GM18868 (cell line): ENCODE measurements around the gene NDUFA7.
"Not testable (repeated sequence)": the region's sequence is repeated elsewhere in the genome, so short reads cannot be mapped to it uniquely, and the experiment has no call there.

Experiments
- ATAC-seq: cut with Tn5 transposase; IDR thresholded peaks from one replicate; pipeline ENCODE4 v1.9.1; 2021; ENCODE audit warnings: mild to moderate bottlenecking, moderate library complexity; ENCODE audit not compliant: unreplicated experiment

NDUFA7 gene

DNA sequence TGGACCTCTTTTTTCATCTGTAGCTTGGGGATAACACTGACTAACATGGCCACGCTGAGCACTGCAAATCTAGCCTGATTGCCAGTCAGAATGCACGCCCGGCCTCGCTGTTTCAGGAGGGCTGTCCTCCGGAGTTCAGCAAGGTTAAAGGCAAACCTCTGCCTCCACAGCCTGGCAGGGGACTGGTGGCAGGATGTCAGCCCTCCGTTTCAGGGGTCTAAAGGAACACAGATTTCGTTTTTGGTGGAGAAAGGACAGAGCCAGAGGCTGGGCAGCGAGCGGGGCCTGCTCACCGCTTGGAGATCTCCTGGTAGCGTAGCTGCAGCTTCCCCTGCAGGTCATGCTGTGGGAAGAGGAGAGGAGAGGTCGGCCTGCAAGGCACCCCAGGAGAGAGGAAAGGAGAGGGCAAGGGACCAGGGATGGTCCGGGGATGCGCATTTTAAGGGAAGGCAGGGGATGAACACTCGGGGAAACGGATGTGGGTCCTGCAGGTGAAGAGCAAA lies 560 bp downstream of the NDUFA7 start:
- no peak for ATAC-seq

- no peak for ATAC-seq
Measured at GRCh38 chr19:8319807-8320520, 1.2 kb downstream of the NDUFA7 start.

DNA sequence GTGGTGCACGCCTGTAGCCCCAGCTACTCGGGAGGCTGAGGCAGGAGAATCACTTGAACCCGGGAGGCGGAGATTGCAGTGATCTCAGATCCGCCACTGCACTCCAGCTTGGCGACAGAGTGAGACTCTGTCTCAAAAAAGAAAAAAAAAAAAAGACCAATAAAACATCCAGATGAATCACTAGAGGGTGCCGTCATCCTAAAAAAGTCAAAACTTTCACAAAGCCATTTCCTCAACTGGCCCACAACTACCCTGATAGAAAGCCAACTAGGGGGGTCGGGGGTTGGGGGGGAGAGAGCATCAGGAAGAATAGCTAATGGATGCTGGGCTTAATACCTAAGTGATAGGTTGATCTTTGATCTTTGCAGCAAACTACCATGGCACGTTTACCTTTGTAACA lies 2.3 kb downstream of the NDUFA7 start:
- ATAC-seq, result not testable (repeated sequence)

GRCh38 chr19:8316351-8317125 lies 4.6 kb downstream of the NDUFA7 start:
- no peak for ATAC-seq

DNA sequence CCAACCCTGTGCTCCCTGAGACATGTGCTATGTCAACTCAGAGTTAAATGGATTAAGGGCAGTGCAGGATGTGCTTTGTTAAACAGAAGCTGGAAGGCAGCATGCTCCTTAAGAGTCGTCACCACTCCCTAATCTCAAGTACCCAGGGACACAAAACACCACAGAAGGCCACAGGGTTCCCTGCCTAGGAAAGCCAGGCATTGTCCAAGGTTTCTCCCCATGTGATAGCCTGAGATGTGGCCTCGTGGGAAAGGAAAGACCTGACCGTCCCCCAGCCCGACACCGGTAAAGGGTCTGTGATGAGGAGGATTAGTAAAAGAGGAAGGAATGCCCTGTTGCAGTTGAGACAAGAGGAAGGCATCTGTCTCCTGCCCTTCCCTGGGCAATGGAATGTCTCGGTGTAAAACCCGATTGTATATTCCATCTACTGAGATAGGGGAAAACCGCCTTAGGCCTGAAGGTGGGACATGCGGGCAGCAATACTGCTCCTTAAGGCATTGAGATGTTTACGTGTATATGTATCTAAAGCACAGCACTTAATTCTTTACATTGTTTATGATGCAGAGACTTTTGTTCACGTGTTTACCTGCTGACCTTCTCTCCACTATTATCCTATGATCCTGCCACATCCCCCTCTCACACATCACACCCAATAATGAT lies 6.1 kb downstream of the NDUFA7 start:
- not testable (repeated sequence) for ATAC-seq

DNA sequence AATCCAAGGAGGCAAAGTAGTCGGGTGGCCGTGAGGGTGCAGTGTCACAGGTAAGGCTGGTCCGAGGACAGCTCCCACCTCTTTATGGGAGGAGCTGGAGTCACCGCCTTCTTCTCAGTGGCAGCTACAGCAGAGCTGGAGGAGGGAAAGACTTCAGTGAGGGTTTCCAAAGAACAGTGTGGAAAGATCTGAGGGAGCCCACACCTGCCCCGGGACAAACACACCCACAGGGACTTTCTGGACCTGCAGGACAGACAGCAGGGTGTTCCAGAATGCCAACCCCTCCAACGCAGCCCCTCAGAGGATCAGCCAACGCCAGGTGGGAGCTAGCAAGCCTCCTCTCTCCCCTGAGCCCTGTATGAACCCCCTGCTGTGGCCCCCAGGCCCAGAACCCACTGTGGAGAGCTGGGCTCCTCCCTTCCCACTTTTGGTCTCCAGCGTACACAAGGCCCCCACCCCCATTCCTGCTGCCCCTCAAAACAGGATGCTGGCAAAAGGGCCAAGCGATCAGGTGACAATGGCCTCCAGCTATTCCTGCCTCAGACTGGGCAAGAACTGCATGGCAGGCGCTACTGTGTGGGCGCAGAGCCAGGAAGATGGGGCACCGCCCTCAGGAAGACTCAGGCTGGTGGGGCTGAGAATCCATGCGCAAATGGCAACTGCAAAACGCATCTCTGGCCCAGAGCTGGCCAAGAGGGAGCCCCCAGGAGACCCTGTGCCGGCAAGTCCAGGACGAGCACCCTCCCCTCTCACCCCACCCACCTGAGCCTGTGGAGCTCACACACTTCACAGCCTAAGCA lies 9.5 kb downstream of the NDUFA7 start:
- ATAC-seq, result no peak

- no peak for ATAC-seq
Measured at GRCh38 chr19:8310342-8311055, 10.7 kb downstream of the NDUFA7 start.

GRCh38 chr19:8308891-8309291 lies 12.3 kb downstream of the NDUFA7 start:
- no peak for ATAC-seq

DNA sequence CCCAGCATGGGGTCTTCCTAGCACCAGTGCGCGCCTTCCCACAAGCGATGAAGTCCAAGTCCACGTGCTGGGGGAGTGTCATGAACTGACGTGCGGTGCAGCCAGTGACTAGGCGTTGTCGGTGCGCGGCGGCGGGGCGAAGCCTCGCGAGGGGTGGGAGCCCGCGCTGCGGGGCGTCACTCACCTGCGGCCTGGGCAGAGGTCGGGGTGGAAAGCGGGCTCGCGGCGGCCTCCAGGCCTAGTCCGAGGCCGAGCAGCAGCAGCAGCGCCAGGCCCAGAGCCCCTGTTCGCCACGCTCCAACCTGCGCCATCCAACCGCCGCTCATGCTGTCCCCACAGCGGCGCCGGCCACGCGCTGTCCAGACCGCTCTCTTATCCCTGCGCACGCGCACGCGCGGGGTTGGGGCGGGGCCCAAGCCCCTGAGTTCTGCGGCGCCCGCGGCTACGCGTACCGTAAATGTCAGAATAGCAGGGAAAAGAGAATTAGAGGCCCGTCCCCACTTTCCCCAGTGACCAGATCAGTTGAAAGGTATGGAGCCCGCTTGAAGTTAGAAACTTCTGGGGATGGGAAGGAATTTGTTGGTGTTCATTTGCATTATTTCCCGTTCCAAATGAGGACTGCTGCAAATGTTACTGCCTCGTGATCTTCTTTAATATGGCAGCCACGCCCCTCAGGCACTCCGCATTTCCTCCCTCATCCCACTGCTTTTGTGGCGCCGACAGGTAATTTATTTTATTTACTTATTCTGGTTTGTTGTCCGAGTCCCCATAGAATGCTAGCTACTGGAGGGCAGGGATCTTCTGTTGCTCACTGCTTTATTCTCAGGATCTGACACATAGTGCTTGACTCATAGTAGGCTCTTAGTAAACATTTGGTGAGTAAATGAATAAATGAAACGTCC lies 13.0 kb downstream of the NDUFA7 start, which contains the start of gene CD320:
CD320 (minus strand) TSS at position 394 of the 902 bp plus-strand sequence; CDS start at position 326, 68 bp downstream.
- peak; percentile 77 for ATAC-seq

DNA sequence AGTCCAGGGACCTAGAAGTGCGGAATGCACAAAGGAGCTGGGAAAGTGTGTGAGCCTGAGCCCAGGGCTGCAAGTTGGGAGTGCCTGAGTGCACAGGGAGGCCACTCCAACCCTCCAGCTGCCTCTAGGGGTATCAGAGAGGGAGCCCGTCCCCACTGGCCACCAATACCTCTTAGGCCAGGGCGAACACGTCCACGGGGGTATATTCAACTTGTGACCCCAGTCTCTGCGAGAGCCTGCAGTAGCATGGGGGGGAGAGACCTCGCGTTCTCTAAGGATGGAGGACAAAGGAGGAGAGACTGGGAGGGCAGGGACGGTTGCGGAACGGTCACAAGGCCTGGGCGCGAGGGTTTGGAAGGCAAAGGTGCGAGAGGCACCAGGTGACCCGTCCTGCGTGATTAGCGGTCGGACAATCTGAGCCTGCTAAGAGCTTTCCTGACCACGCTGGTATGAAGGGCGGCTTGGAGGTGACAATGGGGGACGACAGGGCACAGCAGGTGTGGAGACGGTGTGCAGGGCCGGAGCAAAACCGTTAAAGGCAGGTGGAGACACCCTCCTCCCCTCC lies 13.7 kb downstream of the NDUFA7 start:
- ATAC-seq, result no peak

DNA sequence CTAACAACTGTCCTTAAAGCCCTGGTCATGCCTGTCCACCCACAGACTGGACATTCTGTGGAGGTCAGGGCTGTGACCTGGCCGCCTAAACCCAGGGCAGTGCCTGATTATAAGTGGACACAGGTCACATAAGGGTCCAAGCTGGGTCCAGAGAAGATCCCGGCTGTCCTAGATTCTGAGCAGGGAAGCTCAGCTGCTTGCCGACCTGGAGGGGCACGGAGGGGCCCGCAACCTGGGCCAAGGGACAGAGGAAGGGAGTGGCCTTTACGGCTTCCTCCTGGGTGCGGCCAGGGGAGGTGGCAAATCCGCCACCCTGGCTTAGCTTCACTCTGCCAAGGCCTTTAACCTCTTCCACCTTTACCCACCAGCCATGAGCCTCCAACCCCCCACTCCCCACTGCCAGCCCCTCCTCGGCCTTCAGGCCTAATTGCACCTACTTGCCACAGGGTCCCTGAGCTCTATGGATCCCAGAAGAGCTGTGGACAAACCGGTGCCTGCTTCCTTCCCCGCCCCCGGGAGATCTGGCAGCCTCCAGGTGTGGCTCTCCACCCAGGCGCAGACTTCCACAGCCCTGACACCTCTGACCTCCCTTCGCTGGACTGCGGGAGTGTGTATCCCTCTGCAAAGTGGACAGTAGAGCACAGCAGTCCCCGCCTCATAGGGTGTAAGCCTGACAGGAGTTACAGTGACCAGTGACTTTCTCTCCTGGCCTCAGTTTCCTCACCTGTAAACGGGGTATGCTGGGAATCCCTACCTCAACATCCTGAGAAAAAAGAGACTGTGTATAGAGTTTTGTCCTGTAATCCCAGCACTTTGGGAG lies 14.7 kb downstream of the NDUFA7 start:
- no peak for ATAC-seq

GRCh38 chr19:8305798-8306197 lies 15.4 kb downstream of the NDUFA7 start:
- ATAC-seq, result no peak

DNA sequence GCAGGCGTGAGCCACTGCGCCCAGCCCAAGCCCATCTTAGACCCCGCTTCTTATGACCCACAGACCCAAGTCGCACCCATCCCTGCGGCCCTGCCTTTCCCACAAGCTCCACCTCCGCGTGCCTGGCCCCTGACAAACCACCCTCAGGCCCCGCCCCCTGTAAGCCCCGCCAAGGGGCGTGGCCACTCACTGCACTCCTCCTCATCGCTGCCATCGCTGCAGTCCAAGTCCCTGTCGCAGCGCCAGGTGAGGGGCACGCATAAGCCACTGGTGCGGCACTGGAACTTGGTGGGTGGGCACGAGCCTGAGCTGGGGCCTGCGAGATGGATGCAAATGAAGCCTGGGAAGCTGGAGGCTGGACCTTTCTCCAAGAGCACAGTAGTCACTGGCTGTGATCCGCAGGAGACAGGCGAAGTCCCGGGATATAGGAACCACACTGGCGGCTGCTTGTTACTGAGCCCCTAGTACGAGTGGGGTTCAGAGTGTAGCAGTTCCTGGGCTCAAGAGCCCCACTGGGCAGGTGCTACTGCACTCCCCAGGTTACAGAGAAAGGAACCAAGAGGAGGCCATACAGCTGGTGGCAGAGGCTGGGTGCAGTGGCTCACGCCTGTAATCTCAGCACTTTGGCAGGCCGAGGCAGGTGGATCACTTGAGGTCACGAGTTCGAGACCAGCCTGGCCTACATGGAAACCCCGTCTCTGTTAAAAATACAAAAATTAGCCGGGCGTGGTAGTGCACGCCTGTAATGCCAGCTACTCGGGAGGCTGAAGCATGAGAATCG lies 16.1 kb downstream of the NDUFA7 start:
- no peak for ATAC-seq

- no peak for ATAC-seq
Measured at GRCh38 chr19:8302734-8303133, 18.4 kb downstream of the NDUFA7 start.

DNA sequence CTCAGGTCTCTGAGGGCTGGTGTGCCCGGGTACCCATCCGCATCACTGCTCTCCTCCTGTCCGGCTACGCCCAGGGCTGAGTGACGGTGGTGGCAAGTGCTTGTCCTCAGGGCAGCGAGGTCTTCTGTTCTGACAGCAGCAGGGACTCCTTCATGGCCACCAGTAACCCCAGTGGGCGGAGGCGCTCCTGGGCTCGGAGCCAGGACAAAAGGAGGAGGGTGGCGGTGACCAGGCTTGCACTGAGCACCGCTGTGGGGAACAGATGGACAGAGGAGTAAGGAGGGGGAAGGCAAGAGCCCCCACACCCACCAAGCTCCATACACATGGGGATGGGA lies 18.9 kb downstream of the NDUFA7 start:
- no peak for ATAC-seq

DNA sequence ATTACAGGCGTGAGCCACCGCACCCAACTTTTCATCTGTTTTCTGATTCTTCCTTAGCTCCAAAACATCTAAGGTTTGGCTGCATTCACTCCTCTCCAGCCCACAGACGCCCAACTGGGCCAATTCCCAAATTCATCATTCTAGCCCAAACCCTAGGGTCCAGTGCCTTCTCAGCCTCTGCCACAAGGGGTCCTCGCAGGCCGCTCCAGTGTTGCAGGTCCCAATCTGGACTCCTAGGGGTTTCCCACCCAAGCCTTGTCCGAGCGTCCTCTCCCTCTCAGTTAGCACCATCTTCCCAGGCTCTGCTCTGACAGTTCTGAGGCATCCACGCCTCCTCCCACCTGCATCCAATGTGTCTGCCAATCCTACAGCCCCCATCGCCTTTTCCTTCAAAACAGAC lies 29.8 kb downstream of the NDUFA7 start:
- ATAC-seq, result not testable (repeated sequence)

GRCh38 chr19:8276508-8276907 lies 44.7 kb downstream of the NDUFA7 start:
- not testable (repeated sequence) for ATAC-seq
